GM18909 (cell line): ENCODE measurements around the gene CNIH1.
"Not testable (repeated sequence)": the region's sequence is repeated elsewhere in the genome, so short reads cannot be mapped to it uniquely, and the experiment has no call there.

Experiments used
- ATAC-seq: cut with Tn5 transposase; IDR thresholded peaks from one replicate; pipeline ENCODE4 v1.9.1; 2021; ENCODE audit warnings: mild to moderate bottlenecking; ENCODE audit not compliant: unreplicated experiment, poor library complexity

CNIH1 gene

GRCh38 chr14:54437954-54438353 lies 3.2 kb downstream of the CNIH1 start:
- not testable (repeated sequence) for ATAC-seq

- peak; percentile 61 for ATAC-seq
These were observed 5.6 kb downstream of the CNIH1 start for GRCh38 chr14:54435500-54435981.

- no peak for ATAC-seq
These were observed 12.6 kb downstream of the CNIH1 start for GRCh38 chr14:54428527-54428926.

GRCh38 chr14:54427871-54428270 lies 13.3 kb downstream of the CNIH1 start:
- ATAC-seq: no peak

GRCh38 chr14:54425537-54426274 lies 15.5 kb downstream of the CNIH1 start:
- ATAC-seq: no peak

- no peak for ATAC-seq
These were observed 16.1 kb downstream of the CNIH1 start for GRCh38 chr14:54425068-54425467.

GRCh38 chr14:54424479-54424901 lies 16.7 kb downstream of the CNIH1 start:
- no peak for ATAC-seq

- no peak for ATAC-seq
These were observed 17.2 kb downstream of the CNIH1 start for GRCh38 chr14:54423991-54424390.

- no peak for ATAC-seq
These were observed 20.6 kb downstream of the CNIH1 start for GRCh38 chr14:54420478-54421142.

- ATAC-seq: no peak
These were observed 29.8 kb downstream of the CNIH1 start for GRCh38 chr14:54411371-54411770.

GRCh38 chr14:54410215-54410614 lies 31.0 kb downstream of the CNIH1 start:
- no peak for ATAC-seq

- ATAC-seq: not testable (repeated sequence)
These were observed 37.7 kb downstream of the CNIH1 start for GRCh38 chr14:54403401-54404005.

- no peak for ATAC-seq
These were observed 41.6 kb downstream of the CNIH1 start for GRCh38 chr14:54399560-54399959.

GRCh38 chr14:54396493-54397335 lies 44.5 kb downstream of the CNIH1 start, which contains the start of gene CDKN3:
CDKN3 (plus strand) TSS chr14:54397007; CDS start chr14:54397069, 62 bp downstream.
- ATAC-seq: peak; percentile 97

- ATAC-seq: no peak
These were observed 45.0 kb downstream of the CNIH1 start for GRCh38 chr14:54396183-54396492.

GRCh38 chr14:54395716-54396115 lies 45.5 kb downstream of the CNIH1 start:
- ATAC-seq: no peak

GRCh38 chr14:54395284-54395683 lies 45.9 kb downstream of the CNIH1 start:
- no peak for ATAC-seq

GRCh38 chr14:54394596-54394995 lies 46.6 kb downstream of the CNIH1 start:
- ATAC-seq: no peak

- not testable (repeated sequence) for ATAC-seq
These were observed 47.9 kb downstream of the CNIH1 start for GRCh38 chr14:54392986-54393884.
